GM12878 (cell line): ENCODE data around the gene HIBCH.

Experiments
- EGR1 ChIP-seq, 2 experiments: IDR thresholded peaks; 1 replicate in 1 of 2; 2 replicates in 1 of 2; pipeline ENCODE4 v1.6.1; 2011 to 2012; ENCODE audit warnings: low read depth in 2 of 2, low read length in 2 of 2, borderline replicate concordance in 1 of 2, mild to moderate bottlenecking in 1 of 2, moderate library complexity in 1 of 2
- HDAC6 ChIP-seq: fragments of 200-600 bp; sonication (generic); IDR thresholded peaks from one replicate; pipeline ENCODE4 v1.8.0; 2017; ENCODE audit warnings: antibody characterized with exemption; ENCODE audit not compliant: unreplicated experiment
- JUNB ChIP-seq: IDR thresholded peaks from 2 replicates; pipeline ENCODE4 v1.6.1; 2016; ENCODE audit warnings: antibody characterized with exemption, mild to moderate bottlenecking
- POLR2A ChIP-seq: IDR thresholded peaks from 2 replicates; pipeline ENCODE4 v1.6.1; 2011; ENCODE audit warnings: low read depth, mild to moderate bottlenecking, low read length
- SPI1 ChIP-seq: IDR thresholded peaks from 2 replicates; pipeline ENCODE4 v1.6.1; 2011; ENCODE audit warnings: low read depth, mild to moderate bottlenecking, low read length, moderate library complexity, borderline replicate concordance; ENCODE audit not compliant: insufficient read depth

DNA sequence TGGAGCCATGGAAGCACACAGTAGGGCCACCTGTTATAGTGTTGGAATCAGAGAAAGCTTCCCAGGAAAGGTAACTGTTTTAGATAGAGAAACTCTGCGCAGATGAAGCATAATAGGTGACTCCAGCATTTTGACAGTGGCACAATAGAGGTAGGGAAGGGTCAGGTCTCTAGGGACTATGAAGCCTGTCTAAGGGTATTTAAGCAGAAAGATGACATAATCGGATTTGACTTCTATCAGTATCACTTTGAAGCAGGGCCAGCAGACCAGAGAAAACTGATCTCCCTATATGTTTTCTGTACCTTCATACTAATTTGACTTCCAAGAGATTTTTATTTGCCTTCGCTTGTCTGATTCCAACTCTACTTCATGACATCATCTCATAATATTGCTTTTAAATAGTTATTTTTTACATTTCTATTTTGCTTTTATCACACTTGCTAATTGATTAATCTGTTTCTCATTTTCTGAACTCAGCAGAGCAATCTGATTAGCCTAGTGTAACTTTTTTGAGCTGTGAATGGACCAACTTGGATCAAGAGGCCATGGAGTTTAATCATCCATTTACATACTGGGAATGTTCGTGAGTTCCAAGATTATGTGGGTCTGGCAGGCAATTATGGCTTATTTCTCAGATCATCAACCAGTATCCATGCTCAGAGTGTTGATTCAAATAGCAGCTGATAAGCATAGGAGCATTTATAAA lies 8.4 kb upstream of the HIBCH start:
- TF ChIP-seq JUNB (no peak), SPI1 (no peak), POLR2A (no peak), HDAC6 (no peak), EGR1 (IDR thresholded peaks at IDR 0.05; ENCODE audit: borderline replicate concordance in 1 of 2, low read depth in 2 of 2, low read length in 2 of 2) (no peak)
